HG03196 (cell line): ENCODE data around the gene PARP6.

Experiments
- ATAC-seq: cut with Tn5 transposase; IDR thresholded peaks from one replicate; pipeline ENCODE4 v1.9.1; 2021; ENCODE audit not compliant: unreplicated experiment

The PARP6 gene, protein sequence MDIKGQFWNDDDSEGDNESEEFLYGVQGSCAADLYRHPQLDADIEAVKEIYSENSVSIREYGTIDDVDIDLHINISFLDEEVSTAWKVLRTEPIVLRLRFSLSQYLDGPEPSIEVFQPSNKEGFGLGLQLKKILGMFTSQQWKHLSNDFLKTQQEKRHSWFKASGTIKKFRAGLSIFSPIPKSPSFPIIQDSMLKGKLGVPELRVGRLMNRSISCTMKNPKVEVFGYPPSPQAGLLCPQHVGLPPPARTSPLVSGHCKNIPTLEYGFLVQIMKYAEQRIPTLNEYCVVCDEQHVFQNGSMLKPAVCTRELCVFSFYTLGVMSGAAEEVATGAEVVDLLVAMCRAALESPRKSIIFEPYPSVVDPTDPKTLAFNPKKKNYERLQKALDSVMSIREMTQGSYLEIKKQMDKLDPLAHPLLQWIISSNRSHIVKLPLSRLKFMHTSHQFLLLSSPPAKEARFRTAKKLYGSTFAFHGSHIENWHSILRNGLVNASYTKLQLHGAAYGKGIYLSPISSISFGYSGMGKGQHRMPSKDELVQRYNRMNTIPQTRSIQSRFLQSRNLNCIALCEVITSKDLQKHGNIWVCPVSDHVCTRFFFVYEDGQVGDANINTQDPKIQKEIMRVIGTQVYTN

DNA sequence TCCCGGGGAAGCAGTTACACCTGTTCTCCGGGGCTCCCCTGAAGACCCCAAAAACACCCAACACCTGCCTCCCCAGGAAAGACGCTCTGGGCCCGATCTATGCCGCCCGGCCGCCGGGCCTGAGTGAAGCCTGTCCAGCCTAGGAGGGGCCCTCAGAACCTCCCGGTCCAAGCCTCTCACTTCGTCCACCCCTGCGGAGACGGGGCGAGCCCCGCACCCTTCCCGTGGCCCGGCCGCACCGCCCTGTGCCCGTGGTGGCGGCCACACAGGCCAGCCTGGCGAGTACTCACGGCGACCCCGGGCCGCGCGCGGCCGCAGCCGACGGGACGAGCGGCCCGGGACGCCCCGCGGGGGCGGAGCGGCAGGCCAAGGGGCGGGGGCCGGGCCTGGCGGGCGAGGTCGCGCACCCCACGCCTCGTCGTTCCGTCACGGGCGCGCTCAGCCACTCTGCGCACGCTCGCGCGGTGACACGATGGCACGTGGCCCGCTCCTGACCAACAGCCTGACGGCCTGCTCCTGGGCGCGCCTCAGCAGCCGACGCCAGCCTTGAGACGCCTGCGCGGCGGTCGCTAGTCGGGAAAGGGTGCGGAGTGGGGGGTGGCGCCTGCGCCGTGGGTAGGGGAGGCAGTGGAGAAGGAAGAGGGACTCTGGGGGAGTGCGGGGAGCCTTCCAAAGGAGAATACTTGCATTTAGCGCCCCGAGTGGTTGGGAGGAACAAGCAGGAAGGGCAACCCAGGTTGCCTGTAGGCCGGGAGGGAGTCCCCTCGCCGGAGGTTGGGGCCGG lies at the start of gene PARP6:
PARP6 (minus strand) TSS at position 342 of the 784 bp plus-strand sequence. CDS start 5,077 bp downstream, outside the sequence.
- ATAC-seq = peak; percentile 93

GRCh38 chr15:72319985-72320671 lies 47.8 kb upstream of the PARP6 start, which contains the start of gene CELF6:
Gene CELF6, minus strand, starts transcription at chr15:72320157. Its CDS starts 283 bp downstream, at chr15:72319874.
- ATAC-seq = peak; percentile 50

DNA sequence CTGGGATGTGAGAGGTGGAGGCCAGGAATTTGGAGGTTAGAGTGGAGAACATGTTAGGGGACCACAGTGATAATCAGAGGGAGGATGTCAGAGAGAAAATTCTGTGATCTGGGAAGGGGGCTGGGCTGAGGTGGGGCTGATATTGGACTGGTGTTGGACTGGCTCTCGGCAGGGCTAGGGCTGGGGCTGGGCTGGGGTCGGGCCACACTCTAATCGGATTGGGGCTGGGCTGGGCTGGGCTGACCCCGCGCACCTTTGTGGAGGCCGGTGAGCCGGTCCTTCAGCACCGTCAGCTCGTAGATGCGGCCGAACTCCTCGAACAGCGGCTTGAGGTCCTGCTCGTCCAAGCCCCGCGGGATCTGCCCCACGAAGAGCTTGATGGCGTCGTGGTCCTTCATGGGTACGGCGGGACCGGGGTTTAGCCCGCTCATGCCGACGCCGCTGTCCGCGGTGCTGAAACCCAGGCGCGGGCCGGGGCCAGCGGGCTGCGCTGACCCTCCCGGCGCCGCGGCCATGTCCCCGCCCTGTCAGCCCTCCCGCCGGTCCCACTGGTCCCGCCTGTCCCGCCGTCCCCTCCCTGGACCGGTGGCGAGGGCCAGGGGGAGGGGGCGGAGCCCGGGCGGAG lies 47.1 kb upstream of the PARP6 start:
- peak; percentile 32 for ATAC-seq

- ATAC-seq = no peak
Observed at GRCh38 chr15:72318408-72318942, 46.1 kb upstream of the PARP6 start.

DNA sequence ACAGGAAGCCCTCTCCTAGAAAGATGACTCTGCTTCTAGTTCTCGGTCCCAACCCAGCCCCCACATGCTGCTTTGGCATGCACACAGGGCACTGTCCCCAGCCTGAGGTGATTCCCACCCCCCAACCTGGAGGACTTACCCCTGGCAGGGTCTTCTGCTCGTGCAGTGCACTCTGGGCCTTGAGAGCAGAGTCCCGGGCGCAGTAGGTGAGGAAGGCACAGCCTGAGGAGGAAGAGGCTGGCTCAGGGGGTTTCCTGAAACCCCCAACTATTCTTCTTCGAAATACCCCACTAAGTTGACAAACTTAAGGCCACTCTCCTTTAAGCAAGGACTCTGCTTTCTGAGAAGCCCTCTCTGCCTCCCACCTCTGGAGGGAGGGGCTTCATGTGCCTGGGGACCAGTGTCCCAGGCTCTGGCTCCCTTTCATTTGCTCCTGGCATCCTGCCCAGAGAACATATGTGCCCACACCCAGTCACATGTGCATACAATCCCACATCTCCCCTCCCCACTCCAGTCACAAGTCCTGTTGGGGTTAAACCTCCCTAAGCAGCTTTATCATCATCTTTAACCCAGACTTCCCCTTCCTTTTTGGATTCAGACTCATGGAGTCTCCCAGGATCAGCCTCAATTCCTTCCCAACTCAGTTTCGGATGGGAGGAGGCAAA lies 43.5 kb upstream of the PARP6 start:
- ATAC-seq = no peak

GRCh38 chr15:72313881-72314280 lies 41.5 kb upstream of the PARP6 start:
- ATAC-seq = no peak

GRCh38 chr15:72313448-72313840 lies 41.1 kb upstream of the PARP6 start:
- ATAC-seq = no peak

- no peak for ATAC-seq
Observed at GRCh38 chr15:72312605-72313447, 40.5 kb upstream of the PARP6 start.

- ATAC-seq = no peak
Observed at GRCh38 chr15:72307026-72307425, 34.7 kb upstream of the PARP6 start.

DNA sequence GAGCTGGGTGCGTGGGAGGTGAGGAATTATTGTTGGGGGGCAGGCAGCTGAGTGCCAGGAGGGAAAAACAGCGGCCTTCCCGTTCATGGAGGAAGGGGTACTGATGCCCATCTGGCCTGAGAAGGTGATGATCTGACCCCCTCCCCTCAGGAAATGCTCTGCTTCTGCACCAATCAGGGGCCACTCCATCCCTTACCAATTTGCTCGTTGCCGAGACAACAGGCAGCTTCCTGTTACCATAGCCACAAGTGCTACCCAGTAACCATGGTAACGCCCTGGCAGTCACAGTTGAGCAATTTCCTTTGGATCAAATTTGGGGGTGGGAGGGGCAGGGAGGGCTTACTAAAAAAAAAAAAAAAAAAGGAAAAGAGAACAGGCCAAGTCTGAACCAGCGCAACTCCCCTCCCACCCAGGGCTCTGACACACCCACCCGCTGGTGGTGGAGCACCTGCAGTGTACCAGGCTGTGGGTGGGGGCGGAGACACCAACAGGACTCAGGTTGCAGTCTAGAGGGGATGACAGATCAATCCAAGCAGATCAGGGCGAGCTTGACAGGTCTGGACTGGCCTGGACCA lies 33.9 kb upstream of the PARP6 start:
- no peak for ATAC-seq

DNA sequence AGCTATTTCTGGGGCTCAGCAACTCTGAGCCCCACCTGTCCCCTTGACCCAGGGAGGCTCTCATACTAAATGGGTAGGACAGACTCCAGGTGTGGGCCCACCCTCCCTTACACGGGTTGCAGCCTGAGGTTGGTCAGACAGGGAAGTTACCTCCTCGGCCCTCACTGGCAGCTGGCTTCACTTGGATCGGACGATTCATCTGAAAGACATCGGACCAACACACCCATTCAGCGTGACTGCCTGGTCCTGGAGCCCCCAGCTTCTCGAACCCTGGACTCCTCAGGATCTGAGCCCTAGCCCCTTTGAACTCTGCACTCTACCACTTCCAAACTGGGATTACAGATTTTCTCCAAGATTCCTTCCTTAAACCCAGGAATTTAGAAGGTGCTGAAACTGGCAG lies 32.2 kb upstream of the PARP6 start:
- no peak for ATAC-seq

DNA sequence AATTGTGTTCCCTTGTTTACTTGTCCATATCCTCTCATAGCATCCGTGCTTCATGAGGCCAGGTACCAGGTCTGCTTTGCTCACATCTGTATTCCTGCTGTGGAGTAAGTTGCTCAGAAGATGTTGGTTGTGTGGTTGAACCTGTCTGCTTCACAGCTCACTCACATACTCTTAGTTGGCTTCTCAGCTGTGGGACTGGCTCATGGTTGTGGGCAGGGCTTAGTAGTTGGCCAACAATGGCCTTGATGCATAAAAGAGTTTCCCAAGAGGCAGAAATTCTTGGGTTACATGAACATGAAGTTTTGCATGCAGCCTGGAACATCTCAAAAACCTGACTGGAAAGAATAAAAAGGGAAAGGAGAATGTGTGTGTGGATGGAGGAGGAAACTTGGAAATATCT lies 30.6 kb upstream of the PARP6 start:
- no peak for ATAC-seq

DNA sequence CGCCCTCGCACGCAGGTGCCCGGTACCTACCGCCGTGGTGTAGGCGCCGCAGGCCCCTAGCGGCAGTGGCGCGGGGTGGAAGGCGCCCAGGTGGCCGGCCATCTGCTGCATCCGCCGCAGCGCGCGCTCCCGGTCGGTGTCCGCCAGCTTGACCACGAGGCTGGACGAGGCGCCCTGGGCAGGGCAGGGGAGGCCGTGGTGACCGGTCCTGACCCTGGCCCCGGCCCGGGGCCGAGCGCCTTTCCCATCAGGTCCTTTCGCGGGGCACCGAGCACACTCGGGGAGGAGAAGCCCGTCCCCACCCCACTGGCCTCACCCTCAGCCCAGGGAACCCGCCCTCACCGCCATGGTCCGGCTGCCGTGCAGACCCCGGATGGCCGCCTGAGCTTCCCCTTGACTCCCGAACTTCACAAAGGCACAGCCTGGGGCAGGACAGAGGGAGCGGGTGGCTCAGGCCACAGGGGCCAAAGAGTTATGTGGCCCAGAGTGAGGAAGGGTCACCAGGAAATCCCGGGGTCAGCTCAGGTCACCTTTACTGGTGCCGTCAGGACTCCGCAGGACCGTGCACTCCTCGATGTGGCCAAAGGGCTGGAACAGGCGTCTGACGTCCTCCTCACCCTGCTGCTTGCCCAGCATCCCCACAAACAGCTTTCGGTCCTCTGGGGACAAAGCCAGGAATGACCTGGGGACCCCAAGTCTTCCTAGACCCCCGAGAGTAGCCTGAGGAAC lies 17.4 kb upstream of the PARP6 start:
- ATAC-seq = no peak

DNA sequence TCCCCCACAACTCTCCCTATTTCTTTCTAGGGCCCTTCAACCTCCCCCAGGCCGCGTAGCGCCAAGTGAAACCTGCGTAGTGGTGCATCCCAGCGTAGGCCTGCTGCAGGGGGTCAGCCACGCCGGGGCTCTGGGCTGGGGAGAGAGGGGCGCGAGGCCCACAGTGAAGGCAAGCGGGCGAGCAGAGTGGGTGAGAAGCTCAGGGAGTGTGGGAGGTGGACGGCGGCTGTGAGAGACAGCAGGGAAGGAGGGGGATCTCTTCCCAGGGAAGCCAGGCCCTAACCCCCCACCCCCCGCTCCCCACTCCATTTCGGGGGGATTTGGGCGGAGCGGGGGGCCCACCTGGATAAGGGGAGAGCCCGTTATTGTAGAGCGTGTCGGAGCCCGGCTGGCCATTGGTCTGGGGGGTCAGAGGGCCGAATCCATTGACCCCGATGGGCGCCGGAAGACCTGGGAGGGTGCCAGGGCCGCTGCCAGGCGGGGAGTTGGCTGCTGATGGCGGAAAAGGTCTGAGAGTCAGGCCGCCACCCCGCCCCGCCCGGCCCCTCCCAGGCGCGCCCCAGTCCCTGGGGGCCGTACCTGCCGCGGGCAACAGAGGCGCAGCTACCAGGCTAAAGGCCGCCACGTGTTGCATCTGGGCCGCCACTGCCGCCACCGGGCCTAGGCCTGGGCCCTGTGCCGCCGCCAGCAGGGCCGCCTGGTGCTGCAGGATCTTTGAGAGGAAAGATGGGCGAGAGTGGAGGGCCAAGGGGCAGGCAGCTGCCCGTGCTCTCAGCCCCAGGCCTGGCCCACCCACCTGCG lies 16.6 kb upstream of the PARP6 start:
- ATAC-seq = no peak

GRCh38 chr15:72285927-72286516 lies 13.7 kb upstream of the PARP6 start:
- ATAC-seq = no peak

DNA sequence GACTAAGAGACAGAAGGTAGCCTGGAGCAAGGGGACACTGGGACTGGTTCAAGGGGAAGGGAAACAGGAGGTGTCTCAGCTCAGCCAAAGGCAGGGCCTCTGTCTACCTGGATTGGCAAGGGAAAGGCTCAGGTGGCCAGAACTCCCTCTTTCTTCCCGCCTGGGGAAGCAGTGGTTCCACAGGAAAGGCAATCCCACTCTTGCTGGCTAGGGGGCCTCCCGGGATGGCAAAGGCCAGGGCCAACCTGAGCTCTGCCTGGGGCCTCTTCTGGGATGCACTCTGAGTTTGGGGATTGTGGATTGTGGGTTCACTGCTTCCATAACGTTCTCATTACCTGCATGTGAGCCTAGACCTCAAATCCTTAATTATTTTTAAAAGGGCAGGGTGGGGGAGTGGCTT lies 13.0 kb upstream of the PARP6 start:
- ATAC-seq = no peak

DNA sequence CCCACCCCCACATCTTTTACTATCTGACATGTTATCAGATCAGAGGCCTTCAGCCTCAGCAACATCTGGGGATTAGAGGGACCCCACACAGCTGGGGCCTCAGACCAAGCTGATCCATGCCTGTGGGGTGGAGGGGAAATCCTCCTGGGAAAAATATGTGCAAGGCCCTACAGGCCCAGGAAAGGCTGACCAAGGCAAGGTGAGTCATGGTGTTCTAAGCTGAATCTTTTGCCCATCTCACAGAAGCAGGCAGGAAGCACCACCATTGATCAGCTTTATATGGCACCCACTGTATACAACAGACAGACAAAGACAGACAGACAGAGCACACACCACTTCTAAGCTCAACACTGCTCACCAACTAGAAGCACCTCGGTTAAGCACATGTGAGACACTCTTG lies 12.4 kb upstream of the PARP6 start:
- no peak for ATAC-seq
